ENCODE measurements around the gene GNS. TPM values are rescaled to one million over a fixed set of nuclear protein-coding genes. Genes with fewer than 3 reads are reported as not detected.
"Not testable (repeated sequence)": the region's sequence is repeated elsewhere in the genome, so short reads cannot be mapped to it uniquely, and the experiment has no call there.

GNS gene
- total RNA-seq, 1 experiment from 2014 or later: 54.7 TPM

GRCh38 chr12:64694130-64695040, 64.8 kb downstream of the GNS start:
- intact Hi-C loops (cut with micrococcal nuclease): loop anchor here (5.0 to 10.0 kb wide), 2 partner anchors 240 to 422 kb away; partner anchors contain the start of gene TBK1

DNA sequence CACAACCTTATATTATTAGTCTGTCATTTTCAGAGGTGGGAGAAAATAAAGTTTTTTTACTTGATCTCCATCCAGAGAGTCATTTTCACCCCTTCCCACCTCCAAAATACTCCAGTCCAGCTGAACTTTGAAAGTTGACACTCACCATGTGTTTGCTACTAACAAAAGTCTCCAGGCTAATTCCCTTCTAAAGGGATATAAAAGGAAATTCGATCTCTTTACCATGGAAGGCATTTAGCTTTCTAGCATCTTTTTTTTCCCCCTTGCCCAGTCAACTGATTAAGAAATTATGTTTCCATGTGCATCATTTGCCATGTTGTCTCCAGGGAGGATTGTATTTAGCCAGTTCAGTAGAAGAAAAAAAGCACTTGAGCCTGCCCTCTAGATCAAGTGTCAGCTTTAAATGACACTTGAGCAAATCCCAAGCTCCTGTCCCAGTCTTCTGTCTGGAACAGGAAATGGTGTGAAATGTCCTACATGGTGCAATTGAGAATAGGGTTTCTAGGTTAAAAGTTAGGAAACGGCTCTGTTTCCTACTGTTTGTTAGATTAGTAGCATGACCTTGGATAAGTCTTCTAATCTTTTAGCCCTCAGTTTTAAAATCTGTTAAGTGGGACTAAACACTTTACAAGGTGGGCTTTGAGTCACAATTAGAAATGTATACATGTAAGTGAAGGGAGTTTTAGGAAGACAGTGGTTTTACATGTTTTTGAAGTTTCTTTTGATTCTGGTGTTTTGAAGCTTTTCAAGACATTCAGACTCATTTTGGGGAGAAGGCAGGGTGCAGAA, 67.2 kb downstream of the GNS start:
- Mint-ChIP-seq H3K27ac (ENCODE audit: low read depth, unreplicated experiment) (no peak overlapping the region), H3K4me3 (ENCODE audit: unreplicated experiment) (no peak overlapping the region)
- POLR2A ChIA-PET: interaction anchor here (0.9 to 2.2 kb wide), 3 partner anchors 12 to 142 kb away, joined by 3 to 9 read pairs (median 4); no protein-coding TSS in a partner anchor

More at GRCh38 chr12:64694130-64695040, 64.8 kb downstream of the GNS start:
- no peak overlapping the region for H3K4me3 Mint-ChIP-seq (ENCODE audit: unreplicated experiment)
- no peak for TF ChIP-seq CTCF (IDR thresholded peaks at IDR 0.05; ENCODE audit: unreplicated experiment)
- no peaks in the 10 kb centered on the region for H3K27me3 Mint-ChIP-seq (ENCODE audit: insufficient read depth, unreplicated experiment)
- H3K4me1 Mint-ChIP-seq (ENCODE audit: insufficient read depth, unreplicated experiment): no peaks in the 10 kb centered on the region
- BruUV-seq (replicated peaks): no TSS peak
- peak overlapping the region; percentile 28 for H3K27ac Mint-ChIP-seq (ENCODE audit: low read depth, unreplicated experiment)
- no peak for DNase-seq (ENCODE audit: unreplicated experiment)
- ChIA-PET POLR2A (interaction anchor here (0.6 to 1.0 kb wide), 4 partner anchors 15 to 143 kb away, joined by 3 to 4 read pairs (median 3); partner anchors contain the start of genes GNS and RASSF3), CTCF (interaction anchor here (0.5 to 12.2 kb wide), 11 partner anchors 12 to 222 kb away, joined by 3 to 250 read pairs (median 4); no protein-coding TSS in a partner anchor)
- H3K36me3 Mint-ChIP-seq (ENCODE audit: insufficient read depth, unreplicated experiment): peaks cover 47% of the 10 kb centered on the region
- no peaks in the 10 kb centered on the region for H3K9me3 Mint-ChIP-seq (ENCODE audit: unreplicated experiment)

GRCh38 chr12:64691227-64691794, 67.9 kb downstream of the GNS start:
- TF ChIP-seq CTCF (IDR thresholded peaks at IDR 0.05; ENCODE audit: unreplicated experiment): no peak
- Mint-ChIP-seq H3K4me3 (ENCODE audit: unreplicated experiment) (no peak overlapping the region), H3K36me3 (ENCODE audit: insufficient read depth, unreplicated experiment) (peaks cover 50% of the 10 kb centered on the region), H3K4me1 (ENCODE audit: insufficient read depth, unreplicated experiment) (no peaks in the 10 kb centered on the region), H3K27ac (ENCODE audit: low read depth, unreplicated experiment) (no peak overlapping the region), H3K9me3 (ENCODE audit: unreplicated experiment) (no peaks in the 10 kb centered on the region), H3K27me3 (ENCODE audit: insufficient read depth, unreplicated experiment) (no peaks in the 10 kb centered on the region)
- POLR2A ChIA-PET: interaction anchor here (0.9 to 2.2 kb wide), 2 partner anchors 82 to 142 kb away, joined by 3 to 9 read pairs; no protein-coding TSS in a partner anchor
- BruUV-seq (replicated peaks): no TSS peak
- intact Hi-C loops (cut with micrococcal nuclease): loop anchor here (10.0 kb wide), 1 partner anchor 237 kb away; the partner anchor contains the start of gene TBK1
- no peak for DNase-seq (ENCODE audit: unreplicated experiment)
- CTCF ChIA-PET: interaction anchor here (0.6 to 12.2 kb wide), 5 partner anchors 16 to 156 kb away, joined by 3 to 250 read pairs (median 3); no protein-coding TSS in a partner anchor

More for the DNA sequence above, 67.2 kb downstream of the GNS start:
- no TSS peak for BruUV-seq (replicated peaks)
- no peaks in the 10 kb centered on the region for H3K4me1 Mint-ChIP-seq (ENCODE audit: insufficient read depth, unreplicated experiment)
- TF ChIP-seq CTCF (IDR thresholded peaks at IDR 0.05; ENCODE audit: unreplicated experiment): no peak
- CTCF ChIA-PET: interaction anchor here (0.6 to 12.2 kb wide), 6 partner anchors 12 to 1991 kb away, joined by 3 to 250 read pairs (median 3); no protein-coding TSS in a partner anchor
- no peaks in the 10 kb centered on the region for H3K9me3 Mint-ChIP-seq (ENCODE audit: unreplicated experiment)
- DNase-seq (ENCODE audit: unreplicated experiment): no peak
- no peaks in the 10 kb centered on the region for H3K27me3 Mint-ChIP-seq (ENCODE audit: insufficient read depth, unreplicated experiment)
- H3K36me3 Mint-ChIP-seq (ENCODE audit: insufficient read depth, unreplicated experiment): peaks cover 50% of the 10 kb centered on the region
- intact Hi-C loops (cut with micrococcal nuclease): loop anchor here (10.0 kb wide), 1 partner anchor 237 kb away; the partner anchor contains the start of gene TBK1

DNA sequence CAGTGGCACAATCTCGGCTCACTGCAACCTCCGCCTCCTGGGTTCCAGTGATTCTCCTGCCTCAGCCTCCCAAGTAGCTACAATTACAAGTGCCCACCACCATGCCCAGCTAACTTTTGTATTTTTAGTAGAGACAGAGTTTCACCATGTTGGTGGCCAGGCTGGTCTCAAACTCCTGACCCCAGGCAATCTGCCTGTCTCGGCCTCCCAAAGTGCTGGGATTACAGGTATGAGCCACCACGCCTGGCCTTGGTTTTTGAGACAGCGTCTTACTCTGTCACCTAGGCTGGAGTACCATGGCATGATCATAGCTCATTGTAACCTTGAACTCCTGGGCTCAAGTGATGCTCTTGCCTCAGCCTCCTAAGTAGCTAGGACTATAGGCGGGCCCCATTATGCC, 69.0 kb downstream of the GNS start:
- peaks cover 54% of the 10 kb centered on the region for H3K36me3 Mint-ChIP-seq (ENCODE audit: insufficient read depth, unreplicated experiment)
- BruUV-seq (replicated peaks); H3K9me3 Mint-ChIP-seq (ENCODE audit: unreplicated experiment); DNase-seq (ENCODE audit: unreplicated experiment); H3K27me3 Mint-ChIP-seq (ENCODE audit: insufficient read depth, unreplicated experiment); H3K27ac Mint-ChIP-seq (ENCODE audit: low read depth, unreplicated experiment); H3K4me3 Mint-ChIP-seq (ENCODE audit: unreplicated experiment); H3K4me1 Mint-ChIP-seq (ENCODE audit: insufficient read depth, unreplicated experiment): not testable (repeated sequence)
- POLR2A ChIA-PET: interaction anchor here (0.6 to 2.2 kb wide), 3 partner anchors 10 to 213 kb away, joined by 3 to 11 read pairs (median 9); no protein-coding TSS in a partner anchor
- CTCF ChIA-PET: interaction anchor here (0.5 to 12.2 kb wide), 7 partner anchors 17 to 1603 kb away, joined by 3 to 250 read pairs (median 4); no protein-coding TSS in a partner anchor
- intact Hi-C loops (cut with micrococcal nuclease): loop anchor here (10.0 kb wide), 1 partner anchor 235 kb away; the partner anchor contains the start of gene TBK1

All from MCF 10A (cell line).